Measurements from ENCODE around the gene JAK3. TPM values are rescaled to one million over a fixed set of nuclear protein-coding genes. Genes with fewer than 3 reads are reported as not detected.

JAK3 gene
- polyA plus RNA-seq, 3 donors, result 3.2 to 5.0 (median 3.8) TPM

DNA sequence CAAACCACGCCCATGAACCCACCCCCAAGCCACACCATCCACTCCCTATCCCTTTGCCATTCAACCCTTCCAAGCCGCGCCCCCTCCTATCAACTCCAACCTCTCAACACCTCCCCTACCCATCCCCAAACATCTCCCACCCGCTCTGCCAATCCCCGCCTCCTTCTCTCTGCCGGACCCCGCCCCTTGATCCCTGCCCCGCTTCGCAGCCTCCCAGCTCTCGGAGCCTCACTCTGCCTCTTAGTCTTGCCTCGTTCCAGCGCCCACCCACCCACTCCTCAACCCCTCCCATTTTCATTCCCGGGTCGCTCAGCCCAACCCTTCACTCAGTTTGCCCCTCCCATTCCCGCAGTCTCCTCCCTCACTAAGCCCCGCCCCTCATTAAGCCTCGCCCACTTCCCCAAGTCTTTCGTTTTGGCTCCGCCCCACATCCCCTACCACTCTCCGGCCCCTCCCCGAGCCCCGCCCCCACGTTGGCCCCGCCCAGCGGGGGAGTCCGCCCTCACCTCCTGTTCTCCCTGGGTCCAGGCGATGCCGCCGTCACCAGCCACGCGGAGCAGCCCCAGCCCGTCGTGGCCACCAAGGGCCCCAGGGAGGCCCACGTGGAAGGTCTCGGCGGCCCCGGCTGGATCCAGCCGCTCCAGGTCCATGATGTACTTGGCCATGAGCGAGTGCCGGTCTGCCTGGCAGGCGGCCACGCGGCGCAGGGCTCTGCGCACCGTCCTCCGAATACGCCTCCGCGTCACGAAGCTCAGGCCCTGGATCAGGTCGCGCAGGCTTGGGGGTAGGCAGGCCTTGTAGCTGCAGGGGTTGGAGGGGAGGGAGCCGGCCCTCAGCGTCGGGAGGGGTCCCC lies 5.7 kb downstream of the JAK3 start:
- DNase-seq, result peak; percentile 86

DNA sequence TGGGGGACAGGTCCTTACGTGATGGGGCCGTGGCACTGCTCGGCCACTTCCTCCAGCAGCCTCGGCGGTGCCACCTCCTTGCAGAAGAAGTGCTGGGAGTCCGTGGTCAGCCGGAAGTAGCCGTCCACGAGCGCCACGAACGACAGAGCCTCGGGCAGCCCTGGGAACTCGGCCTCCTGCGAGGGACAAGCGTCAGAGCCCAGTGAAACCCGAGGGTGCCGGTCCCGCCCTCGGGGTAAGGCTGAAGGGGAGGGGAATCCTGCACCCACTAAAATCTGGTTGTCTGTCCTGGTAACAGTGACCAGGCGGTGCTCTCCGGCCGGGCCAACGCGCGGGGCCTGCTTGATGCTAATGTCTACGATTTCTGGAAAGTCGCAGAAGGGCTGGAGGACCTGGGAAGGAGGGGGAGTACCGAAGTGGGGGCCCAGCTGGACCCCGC lies 6.4 kb downstream of the JAK3 start:
- DNase-seq, result no peak

DNA sequence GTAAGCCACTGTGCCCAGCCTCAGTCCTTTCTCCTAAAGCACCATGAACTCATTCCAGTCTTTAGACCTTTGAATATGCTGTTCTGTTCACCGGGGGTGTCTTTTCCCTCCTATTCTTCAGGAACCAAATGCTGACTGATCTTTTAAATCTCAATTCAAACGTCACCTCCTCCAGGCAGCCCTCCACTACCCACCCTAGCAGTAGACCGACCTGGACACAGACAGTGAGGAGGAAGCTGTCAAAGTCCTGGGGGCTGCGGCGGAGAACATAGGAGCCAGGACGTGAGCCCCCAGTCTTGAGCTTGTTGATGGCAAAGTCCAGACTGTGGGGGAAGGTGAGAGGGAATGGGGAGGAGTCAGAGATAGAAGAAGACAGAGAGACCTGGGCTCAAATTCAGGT lies 7.8 kb downstream of the JAK3 start:
- DNase-seq, result no peak

DNA sequence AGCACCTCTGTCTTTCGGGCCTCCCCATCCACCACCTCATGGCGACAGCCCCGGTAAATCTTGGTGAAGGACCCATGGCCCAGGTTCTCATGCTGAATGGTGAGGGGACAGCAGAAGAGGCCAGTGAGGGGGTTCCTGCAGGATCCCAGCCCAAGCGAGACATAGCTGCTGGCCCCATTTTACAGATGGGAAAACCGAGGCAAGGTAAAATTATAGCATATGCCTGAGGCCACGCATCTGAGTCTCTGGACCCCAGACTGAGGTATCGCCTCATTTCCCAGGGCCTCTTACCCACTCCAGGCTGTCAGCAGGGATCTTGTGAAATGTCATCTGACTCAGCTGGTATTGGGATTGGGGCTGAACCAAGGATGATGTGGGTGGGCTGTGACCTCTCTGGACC lies 9.8 kb downstream of the JAK3 start:
- no peak for DNase-seq

DNA sequence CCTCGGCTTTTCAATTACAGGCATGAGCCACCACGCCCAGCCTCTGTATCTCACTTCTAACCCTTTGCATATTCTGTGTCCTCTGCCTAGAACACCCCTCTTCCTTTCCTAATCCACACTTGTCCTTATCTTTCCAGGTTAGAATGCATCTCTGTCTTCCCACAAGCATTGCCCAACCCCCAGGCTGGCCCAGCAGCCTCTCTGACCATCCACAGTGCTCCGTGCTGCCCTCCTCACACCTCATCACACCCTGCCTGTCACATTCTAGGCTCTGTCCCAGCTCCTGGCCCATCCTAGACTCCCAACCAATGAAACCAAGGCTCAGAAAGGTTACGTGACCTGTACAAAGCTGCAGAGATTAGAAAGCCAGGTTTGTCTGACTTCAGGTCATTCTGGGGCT lies 11.3 kb downstream of the JAK3 start:
- no peak for DNase-seq

DNA sequence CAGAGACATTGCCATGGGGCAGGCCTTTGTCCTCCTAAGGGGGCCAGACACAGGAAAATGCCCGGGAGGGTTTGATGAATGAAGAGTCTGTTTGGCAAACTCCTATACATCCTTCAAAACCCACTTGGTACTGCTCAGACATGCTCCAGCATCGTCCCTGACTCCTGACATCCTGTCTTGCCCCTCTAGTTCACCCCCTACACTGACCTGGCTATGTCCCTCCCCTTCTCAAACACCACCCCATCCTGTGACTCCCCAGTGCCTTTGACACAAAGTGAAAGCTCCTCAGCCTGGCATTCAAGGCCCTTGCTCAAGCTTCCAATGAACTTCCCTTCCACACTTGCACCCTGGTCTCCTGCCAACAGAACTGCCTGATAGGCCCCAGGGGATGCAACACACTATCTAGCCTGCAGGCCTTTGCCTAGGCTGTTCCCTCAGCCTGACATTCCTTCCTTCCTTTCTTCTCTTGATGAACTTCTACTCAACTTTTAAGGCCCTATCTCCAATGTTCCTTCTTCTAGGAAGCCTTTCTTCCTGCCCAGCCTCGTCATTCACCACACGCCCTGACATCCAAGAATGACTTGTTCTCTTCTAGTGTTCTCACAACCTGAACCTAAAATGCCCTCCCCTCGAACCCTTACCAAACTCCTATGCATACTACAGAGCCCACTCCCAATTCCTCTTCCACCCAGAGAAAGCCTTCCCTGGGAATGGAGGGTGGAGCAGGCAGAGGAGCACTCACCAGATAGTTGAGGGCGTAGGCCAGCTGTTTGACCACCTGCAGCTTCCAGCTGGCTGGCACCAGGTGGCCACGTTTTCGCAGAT lies 12.4 kb downstream of the JAK3 start:
- DNase-seq, result no peak

DNA sequence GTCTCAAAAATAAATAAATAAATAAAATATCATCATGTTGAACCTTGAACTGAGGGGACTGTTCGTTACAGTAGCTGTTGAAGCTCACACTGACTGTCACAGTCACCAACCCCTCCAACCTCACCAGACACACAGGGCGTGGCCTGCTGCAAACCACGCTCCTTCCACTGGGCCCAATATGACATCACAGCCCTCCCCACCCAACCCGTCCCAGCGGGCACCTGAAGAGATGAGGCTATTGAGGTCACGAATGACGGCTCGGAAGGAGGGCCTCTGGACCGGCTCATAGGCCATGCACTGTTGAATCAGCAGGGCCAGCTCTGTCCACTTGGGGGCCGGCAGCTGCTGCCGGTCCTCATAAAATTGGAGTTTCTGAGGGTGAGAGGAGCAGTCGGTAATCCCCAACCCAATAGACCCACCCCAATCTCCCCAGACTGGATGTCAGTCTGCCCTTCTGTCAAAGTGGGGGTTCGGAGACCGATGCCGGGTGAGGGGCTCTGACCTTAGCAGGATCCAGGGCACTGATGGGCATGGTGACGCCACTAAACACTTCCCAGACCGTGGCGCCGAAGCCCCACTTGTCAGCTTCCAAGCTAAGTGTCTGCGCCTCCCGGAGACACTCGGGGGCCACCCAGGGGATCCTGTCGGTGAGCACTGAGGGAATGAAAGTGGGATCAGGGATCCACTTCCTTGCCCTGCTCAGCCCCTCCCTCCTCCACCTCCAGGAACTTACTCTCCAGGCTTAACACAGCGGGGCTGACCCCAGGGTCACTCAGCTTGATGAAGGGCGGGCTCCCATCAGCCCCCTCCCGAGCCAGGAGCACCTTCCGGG lies 13.2 kb downstream of the JAK3 start:
- no peak for DNase-seq

DNA sequence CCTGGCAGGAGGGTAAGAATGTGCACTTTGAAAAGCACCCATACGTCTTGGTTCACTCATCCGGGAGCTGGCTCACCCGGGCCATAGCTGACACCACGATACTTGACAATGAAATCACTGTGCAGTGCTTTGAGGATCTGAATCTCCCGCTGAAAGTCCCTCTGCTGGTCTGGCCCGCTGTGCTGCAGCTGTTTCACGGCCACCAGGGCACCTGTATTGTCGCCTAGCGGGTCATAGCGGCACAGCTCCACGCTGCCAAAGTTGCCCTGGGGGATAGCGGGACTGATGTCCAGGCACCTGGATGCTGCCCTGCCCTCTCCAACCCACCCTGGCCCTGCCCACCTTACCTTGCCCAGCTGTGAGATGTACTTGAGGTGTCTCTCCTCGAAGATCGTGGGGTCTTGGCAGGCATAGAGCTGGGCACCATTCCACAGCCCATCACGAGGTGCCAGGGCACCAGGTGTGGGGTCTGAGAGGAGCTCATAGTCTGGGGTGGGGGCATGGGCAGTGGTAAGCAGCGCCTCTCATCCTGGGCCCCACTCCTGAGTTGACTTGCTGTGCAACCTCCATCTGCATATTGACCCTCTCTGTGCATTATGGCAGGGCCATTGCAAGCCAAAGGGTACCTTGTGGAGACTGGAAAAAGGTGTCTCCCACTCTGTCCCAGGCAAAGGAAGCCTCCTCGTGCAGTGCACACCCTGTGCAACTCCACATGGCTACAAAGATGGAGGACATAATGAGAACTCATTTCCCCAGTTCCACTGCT lies 15.2 kb downstream of the JAK3 start:
- no peak for DNase-seq

DNA sequence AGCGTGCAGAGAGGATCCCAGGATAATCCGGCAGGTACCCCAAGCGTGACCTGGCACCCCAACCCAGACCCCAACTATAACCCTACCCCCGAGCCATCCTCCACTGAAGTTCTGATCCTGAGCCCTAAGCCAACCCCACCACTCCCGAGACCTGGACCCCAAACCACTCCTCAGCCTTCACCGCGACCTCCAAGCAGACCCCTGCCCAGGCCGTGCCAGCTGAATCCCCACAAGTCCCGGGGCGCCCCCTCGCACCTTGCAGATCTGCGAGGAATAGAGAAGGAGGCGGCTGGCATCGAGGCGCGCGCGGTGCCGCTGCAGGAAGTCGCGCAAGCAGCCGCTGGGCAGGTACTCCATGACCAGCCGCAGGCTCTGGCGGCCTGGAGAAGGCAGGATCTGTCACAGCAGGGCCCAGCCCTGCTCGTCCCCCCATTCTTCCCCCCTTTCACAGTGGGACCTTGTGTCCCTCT lies 16.3 kb downstream of the JAK3 start:
- DNase-seq, result no peak

DNA sequence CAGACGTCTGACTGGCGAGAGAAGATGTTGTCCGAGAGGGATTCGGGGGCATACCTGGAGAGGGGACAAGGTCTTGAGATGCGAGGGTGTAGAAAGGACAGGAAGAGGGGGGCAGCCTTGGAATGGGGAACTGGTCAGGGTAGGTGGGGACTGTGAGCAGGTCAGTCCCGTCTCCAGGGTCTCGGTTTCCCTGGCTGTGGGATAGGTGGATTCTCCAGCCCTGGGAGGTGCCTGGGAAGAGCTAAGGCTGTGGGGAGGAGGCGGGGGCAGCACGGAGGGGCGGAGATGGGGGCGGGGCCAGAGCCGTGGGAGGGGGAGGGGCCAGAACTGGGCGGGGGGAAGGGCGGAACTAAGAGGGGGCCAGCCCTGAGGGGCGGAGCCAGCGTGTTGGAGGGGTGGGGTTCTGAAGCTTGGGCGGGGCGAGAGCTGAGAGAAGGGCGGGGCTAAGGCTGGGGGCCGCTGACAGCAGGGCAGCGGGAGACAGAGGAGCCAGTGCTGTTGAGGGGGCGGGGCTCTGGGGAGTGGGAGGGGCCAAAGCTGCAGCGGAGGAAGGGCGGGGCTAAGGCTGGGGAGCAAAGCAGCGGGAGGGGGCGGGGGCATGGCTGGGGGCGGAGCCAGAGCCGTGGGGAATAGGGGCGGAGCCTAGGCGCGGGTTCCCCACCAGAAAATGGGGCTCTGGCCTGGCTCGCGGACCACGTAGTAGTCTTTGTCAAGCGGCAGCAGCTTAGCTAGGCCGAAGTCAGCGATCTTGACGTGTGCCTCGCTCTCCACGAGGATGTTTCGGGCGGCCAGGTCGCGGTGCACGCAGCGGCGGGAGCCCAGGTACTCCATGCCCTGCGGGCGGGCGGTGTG lies 17.0 kb downstream of the JAK3 start:
- DNase-seq, result peak; percentile 69

DNA sequence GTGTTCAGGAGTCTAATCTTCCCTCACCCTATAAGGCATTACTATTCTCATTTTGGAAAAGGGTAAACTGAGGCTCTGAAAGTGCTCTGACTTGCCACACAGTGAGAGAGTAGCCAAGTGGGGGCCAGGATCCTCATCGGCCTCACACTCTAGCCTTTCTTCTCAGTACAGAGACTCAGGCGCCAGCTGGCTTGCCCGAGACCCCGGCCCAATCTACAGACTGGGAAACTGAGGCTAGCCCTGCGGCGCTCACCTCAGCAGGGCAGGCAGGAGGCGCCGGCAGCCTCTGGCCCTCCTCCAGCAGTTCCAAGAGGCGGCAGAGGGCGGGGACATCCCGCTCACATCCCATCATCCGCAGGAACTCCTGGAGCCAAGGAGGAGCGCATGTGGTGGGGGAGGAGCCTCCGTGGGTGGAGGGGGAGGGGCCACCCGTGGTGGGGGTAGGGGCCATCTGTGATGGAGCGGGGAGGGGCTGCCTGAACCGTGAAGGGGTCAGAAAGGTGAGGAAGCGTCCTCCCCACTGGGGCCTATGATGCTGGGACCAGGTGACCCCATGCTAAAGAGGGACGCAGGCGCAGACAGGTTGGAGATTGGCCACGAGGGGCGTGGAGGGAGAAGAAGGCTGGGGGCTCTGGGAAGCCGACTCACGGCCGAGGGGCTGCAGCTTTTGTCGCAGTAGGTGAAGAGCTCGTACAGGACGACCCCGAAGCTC lies 17.8 kb downstream of the JAK3 start:
- DNase-seq, result peak; percentile 36

DNA sequence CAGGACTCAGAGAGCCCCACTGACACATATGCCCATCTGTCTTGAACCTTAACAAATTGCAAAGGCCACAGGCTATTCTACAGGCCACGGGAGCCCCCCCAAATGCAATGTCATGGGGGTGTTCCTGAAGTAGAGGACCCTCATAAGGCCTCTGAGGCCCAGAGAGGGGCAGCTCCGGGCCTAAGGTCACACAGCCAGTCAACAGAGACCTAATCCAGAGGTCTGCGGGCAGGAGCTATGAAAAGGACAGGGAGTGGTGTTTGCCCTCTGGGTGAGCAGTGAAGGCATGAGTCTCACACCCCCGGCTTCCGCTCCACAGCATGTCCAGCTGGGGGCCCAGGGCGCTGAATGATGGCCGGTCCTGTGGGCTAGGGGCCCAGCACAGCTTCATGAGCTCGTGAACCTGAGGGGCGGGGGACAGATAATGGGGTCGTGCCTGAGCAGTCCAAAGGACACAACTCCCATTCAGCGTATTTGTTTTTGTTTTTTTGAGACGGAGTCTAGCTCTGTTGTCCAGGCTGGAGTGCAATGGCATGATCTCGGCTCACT lies 21.2 kb downstream of the JAK3 start:
- DNase-seq, result no peak

DNA sequence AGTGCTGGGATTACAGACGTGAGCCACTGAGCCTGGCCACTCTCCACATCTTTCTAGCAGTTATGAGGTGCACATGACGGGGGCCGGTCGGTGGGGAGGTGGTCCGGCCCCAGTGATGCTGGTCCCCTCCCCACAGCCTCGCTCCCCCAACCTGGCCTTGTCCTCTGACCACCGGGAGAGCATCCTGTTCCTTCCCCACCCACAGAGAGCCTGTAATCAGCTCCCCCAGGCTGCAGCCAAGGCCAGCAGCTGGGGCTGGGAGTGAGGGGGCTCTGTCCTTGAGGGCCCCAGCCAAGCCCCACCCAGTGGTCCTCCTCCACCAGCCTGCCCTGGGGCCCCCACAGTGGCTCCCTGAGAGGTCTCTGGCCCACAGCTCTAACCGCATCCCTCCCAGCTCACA lies 23.4 kb downstream of the JAK3 start:
- DNase-seq, result no peak

DNA sequence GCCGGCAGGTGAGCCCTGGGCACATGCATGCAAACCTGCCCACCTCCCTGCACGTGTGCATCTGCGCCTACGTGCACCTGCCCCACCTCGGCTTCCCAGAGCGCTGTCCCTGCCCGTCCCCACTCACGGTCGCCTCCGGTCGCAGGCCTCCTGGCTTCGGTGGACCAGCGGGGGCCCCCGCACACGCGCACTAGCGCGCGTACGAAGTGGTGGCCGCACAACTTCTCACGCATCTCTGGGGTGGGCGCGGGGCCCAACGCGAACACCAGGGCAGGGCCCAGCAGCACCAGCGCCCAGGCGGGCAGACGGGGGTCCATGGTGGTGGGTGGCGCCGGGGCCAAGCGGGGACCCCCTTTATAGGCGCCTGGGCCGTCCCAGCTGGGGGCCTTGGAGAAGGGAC lies 26.6 kb downstream of the JAK3 start, which contains the start of gene INSL3:
INSL3 (minus strand) TSS at position 330 of the 400 bp plus-strand sequence; CDS start at position 317, 13 bp downstream.
- no peak for DNase-seq

DNA sequence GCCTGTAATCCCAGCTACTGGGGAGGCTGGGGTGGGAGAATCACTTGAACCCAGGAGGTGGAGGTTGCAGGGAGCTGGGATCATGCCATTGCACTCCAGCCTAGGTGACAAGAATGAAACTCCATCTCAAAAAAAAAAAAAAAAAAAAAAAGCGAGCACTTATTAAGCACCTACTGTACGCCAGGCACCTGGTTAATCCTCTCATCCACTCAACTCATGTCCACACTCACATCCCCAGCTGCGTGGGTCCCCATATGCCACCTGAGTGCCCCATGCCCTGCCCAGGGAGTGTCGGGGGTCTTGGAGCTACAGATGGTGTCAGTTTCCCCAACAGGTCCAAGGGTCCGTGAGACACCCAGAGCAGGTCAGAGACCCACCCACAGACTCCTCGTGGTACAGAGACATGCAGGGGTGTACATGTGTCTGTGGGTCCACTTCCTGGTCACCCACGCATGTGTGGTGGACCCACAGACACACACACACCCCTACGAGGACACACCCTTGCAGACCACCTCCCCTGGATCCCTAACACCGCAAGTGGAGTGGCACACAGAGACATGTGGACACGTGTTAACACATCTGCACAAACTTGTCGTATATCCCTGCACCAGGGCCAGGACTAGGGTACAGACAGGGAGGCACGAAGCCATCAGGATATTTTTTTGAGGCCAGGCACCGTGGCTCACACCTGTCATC lies 30.0 kb downstream of the JAK3 start:
- no peak for DNase-seq

DNA sequence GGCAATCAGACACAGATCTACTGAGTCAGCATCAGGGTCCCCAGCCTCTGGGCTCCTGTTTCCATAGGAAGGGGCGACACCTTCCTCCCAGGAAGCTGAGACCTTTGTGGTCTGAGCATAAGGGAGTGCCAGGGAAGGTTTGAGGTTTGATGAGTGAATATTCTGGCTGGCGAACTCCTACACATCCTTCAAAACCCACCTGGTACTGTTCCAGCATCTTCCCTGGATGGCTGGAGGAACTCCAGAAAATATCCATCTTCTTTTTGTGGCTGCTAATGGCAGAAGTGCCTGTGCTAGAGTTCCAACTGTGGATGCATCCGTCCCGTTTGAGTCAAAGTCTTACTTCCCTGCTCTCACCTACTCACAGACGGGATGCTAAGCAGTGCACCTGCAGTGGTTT lies 35.7 kb downstream of the JAK3 start:
- no peak for DNase-seq

DNA sequence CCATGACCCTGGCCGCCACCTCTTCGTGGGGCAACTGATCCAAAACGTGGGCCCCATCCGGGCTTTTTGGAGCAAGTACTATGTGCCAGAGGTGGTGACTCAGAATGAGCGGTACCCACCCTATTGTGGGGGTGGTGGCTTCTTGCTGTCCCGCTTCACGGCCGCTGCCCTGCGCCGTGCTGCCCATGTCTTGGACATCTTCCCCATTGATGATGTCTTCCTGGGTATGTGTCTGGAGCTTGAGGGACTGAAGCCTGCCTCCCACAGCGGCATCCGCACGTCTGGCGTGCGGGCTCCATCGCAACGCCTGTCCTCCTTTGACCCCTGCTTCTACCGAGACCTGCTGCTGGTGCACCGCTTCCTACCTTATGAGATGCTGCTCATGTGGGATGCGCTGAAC lies 36.1 kb downstream of the JAK3 start:
- DNase-seq, result no peak

DNA sequence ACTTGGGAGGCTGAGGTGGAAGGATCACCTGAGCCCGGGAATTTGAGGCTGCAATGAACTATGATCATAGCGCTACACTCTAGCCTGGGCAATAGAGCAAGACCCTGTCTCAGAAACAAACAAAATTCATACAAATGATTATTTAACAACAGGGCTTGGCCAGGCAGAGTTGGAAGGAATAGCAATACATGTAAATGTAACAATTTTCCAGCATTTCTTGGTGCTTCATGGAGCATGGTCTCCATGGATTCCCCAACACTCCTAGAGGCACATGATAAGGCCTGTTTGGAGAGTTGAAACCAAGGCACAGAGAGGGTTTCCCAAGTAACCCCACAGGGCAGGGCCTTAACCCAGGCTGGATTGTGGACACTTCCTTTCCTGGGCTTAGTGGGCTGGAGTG lies 36.7 kb downstream of the JAK3 start:
- DNase-seq, result no peak

Measured in renal pelvis (tissue), 4 donors.